Glomerular visceral epithelial cell (primary cell): ENCODE results near the gene MS4A4A.
"Not testable (repeated sequence)": the region's sequence is repeated elsewhere in the genome, so short reads cannot be mapped to it uniquely, and the experiment has no call there.

Source experiments
- DNase-seq: peaks from one replicate; pipeline ENCODE4 v3.0.0-alpha.2; 2016; ENCODE audit errors: extremely low spot score

Gene MS4A4A

GRCh38 chr11:60280412-60280811 is at the start of gene MS4A4A:
Gene MS4A4A, plus strand, starts transcription at chr11:60280666. Its CDS starts 10 bp downstream, at chr11:60280676.
- DNase-seq: no peak

- no peak for DNase-seq
These were observed 49.8 kb upstream of the MS4A4A start for GRCh38 chr11:60230681-60231080.

GRCh38 chr11:60235321-60235720 is 45.1 kb upstream of the MS4A4A start:
- no peak for DNase-seq

GRCh38 chr11:60240662-60241061 is 39.8 kb upstream of the MS4A4A start:
- no peak for DNase-seq

- no peak for DNase-seq
These were observed 38.7 kb upstream of the MS4A4A start for GRCh38 chr11:60241786-60242185.

- DNase-seq: no peak
These were observed 37.7 kb upstream of the MS4A4A start, which contains the start of gene MS4A4E for GRCh38 chr11:60242740-60243239. Gene MS4A4E, minus strand, starts transcription at chr11:60243137. Its CDS starts 13,082 bp downstream, at chr11:60230055.

GRCh38 chr11:60251485-60252212 is 28.8 kb upstream of the MS4A4A start:
- DNase-seq: peak; percentile 5

GRCh38 chr11:60252213-60253108 is 28.0 kb upstream of the MS4A4A start:
- no peak for DNase-seq

- no peak for DNase-seq
These were observed 22.3 kb upstream of the MS4A4A start for GRCh38 chr11:60257956-60258722.

GRCh38 chr11:60261014-60261413 is 19.5 kb upstream of the MS4A4A start:
- DNase-seq: no peak

GRCh38 chr11:60263402-60263801 is 17.1 kb upstream of the MS4A4A start:
- DNase-seq: no peak

GRCh38 chr11:60264644-60265043 is 15.8 kb upstream of the MS4A4A start:
- no peak for DNase-seq

- DNase-seq: peak; percentile 72
These were observed 14.9 kb upstream of the MS4A4A start for GRCh38 chr11:60265373-60266214.

- no peak for DNase-seq
These were observed 6.0 kb upstream of the MS4A4A start for GRCh38 chr11:60274416-60274815.

- DNase-seq: no peak
These were observed 1.0 kb downstream of the MS4A4A start for GRCh38 chr11:60281485-60281884.

- no peak for DNase-seq
These were observed 1.8 kb downstream of the MS4A4A start for GRCh38 chr11:60282286-60282685.

- DNase-seq: not testable (repeated sequence)
These were observed 5.1 kb downstream of the MS4A4A start for GRCh38 chr11:60285411-60286126.

- peak; percentile 73 for DNase-seq
These were observed 8.1 kb downstream of the MS4A4A start for GRCh38 chr11:60288531-60288930.

GRCh38 chr11:60292145-60292544 is 11.7 kb downstream of the MS4A4A start:
- no peak for DNase-seq

GRCh38 chr11:60301178-60301577 is 20.7 kb downstream of the MS4A4A start:
- no peak for DNase-seq
